ENCODE measurements around the gene BFAR.

BFAR gene

GRCh38 chr16:14608604-14609003 is 24.1 kb upstream of the BFAR start:
- no peak overlapping the region for H3K27ac ChIP-seq
- no peak for TF ChIP-seq CTCF (conservative IDR thresholded peaks at IDR 0.05)

GRCh38 chr16:14609716-14610115 is 23.0 kb upstream of the BFAR start:
- no peak for TF ChIP-seq CTCF (conservative IDR thresholded peaks at IDR 0.05)
- H3K27ac ChIP-seq = no peak overlapping the region

GRCh38 chr16:14611660-14612059 is 21.1 kb upstream of the BFAR start:
- H3K27ac ChIP-seq = no peak overlapping the region
- TF ChIP-seq CTCF (conservative IDR thresholded peaks at IDR 0.05) = no peak

GRCh38 chr16:14613991-14614390 is 18.8 kb upstream of the BFAR start:
- no peak for TF ChIP-seq CTCF (conservative IDR thresholded peaks at IDR 0.05)
- H3K27ac ChIP-seq = no peak overlapping the region

GRCh38 chr16:14616280-14616679 is 16.5 kb upstream of the BFAR start:
- no peak overlapping the region for H3K27ac ChIP-seq
- no peak for TF ChIP-seq CTCF (conservative IDR thresholded peaks at IDR 0.05)

GRCh38 chr16:14618566-14618965 is 14.2 kb upstream of the BFAR start:
- no peak for TF ChIP-seq CTCF (conservative IDR thresholded peaks at IDR 0.05)
- no peak overlapping the region for H3K27ac ChIP-seq

GRCh38 chr16:14627078-14627477 is 5.7 kb upstream of the BFAR start:
- TF ChIP-seq CTCF (conservative IDR thresholded peaks at IDR 0.05) = no peak
- H3K27ac ChIP-seq = no peak overlapping the region

Data from VCaP (cell line).